GM21786 (cell line): ENCODE measurements around the gene ARMH3.
"Not testable (repeated sequence)": the region's sequence is repeated elsewhere in the genome, so short reads cannot be mapped to it uniquely, and the experiment has no call there.

Experiments
- ATAC-seq: cut with Tn5 transposase; IDR thresholded peaks from one replicate; pipeline ENCODE4 v1.9.1; 2021; ENCODE audit not compliant: unreplicated experiment

The ARMH3 gene

DNA sequence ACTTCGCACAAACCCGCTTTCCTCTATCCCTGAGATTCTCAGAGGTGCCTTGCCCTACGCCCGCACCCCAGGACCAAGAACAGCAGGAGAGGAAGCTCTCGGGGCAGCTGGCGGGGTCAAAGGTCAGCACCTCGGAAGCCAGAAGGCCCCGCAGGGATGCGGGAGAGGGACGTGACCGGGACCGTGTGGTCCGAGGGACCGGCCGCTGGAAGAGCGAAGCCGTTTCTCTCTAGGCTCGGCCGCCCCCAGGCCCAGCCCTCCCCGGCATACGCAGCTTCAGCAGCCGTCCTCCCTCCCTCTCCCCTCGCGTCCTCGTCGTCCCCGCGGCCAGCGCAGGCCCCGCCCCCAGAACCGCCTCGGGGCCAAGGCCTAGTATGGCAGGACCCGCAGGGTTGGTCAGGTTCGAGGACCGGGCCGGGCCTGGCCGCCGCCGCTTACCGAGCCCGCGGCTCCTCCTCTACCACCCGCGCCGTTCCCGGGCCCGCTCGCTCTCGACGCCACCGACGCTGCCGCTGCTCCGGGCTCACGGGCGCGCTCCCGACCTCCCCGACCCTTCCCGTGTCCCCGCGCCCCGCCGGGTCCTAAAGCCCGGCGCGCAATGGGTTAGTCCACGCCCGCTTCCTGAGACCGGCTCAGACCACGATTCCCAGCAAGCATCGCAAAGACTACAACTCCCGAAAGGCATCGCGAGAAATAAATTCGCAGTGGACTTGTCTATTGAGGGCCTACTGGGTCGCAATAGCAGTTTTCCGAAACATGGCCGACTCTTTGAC lies at the start of gene ARMH3:
TSS of gene ARMH3 (minus strand) at position 527 of the 773 bp plus-strand sequence. CDS start 16,059 bp downstream, outside the sequence.
- peak; percentile 97 for ATAC-seq

GRCh38 chr10:102102421-102102820 lies 46.4 kb upstream of the ARMH3 start:
- ATAC-seq, result no peak

GRCh38 chr10:102101152-102101551 lies 45.2 kb upstream of the ARMH3 start:
- ATAC-seq, result no peak

- ATAC-seq, result no peak
Observed at GRCh38 chr10:102096449-102096848, 40.5 kb upstream of the ARMH3 start.

GRCh38 chr10:102090772-102091171 lies 34.8 kb upstream of the ARMH3 start:
- ATAC-seq, result no peak

DNA sequence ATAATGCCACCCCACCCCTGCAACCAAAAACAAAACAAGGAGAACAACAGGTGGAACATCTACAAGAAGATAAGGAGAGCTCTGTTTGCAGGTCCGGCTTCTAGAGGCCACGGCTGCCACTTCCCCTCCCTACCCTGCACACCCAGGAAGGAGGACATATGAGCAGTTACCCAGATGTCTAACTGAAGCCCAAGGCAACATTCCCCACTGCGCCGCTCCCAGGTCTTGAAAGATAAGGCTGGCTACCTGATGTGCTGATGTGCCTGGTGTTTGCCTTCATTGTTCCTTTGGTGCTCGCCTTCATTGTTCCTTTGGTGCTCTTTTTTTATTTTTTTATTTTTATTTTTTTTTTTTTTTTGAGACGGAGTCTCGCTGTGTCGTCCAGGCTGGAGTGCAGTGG lies 30.2 kb upstream of the ARMH3 start:
- ATAC-seq, result no peak

DNA sequence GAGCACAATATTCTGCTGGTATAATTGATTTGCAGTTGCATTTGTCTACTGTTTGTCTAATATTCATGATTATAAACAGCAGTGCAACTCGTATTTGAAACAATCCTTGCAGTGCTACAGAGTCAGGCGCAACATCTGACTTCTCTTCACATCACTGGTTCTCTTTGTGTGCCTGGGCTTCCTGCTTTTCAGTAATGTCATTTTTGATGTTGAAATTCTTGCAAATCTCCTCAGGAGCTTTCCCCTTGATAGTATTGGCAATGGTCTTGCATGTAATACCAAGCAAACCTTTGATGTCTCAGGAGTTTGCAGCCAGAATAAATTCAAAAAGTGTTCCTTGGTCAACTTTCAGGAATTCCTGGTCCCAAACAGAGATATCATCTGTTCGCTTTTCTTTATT lies 29.4 kb upstream of the ARMH3 start:
- ATAC-seq, result no peak

GRCh38 chr10:102083541-102083940 lies 27.6 kb upstream of the ARMH3 start:
- no peak for ATAC-seq

DNA sequence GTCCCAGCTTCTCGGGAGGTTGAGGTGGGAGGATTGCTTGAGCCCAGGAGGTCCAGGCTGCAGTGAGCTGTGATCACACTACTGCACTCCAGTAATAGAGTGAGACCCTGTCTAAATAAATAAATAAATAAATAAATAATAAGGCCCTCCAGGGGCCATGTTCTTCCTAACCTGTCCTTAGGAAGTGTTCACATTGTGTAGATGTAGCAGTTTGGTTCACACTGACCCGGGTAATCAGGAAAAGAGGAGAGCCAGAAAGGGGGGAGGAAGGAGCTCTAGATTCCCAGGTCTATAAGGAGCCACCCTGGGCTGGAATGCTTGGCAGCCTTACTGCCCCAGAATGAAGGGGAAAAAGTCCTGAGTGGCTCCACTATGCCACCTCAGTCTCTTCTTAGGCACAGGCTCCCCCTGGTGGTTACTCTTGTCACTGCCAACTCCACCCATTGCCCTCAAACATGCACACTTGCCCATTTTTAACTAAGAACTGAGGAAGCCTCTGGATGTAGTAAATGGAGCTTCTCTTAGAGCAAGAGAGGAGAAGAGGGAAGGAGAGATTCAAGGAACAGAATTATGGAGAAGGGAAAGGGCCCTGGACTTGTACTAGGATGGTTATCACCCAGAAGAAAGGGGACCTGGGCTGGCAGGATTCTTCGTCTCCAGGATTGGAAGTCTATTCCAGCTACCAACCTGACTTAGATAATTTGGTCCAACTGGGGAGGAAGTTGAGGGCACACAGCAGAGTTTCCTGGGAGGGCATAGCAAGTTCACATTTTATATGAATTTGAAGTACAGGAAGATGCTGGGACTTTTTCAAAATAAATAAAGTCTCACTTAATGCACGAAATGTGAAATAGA lies 16.9 kb upstream of the ARMH3 start:
- no peak for ATAC-seq

DNA sequence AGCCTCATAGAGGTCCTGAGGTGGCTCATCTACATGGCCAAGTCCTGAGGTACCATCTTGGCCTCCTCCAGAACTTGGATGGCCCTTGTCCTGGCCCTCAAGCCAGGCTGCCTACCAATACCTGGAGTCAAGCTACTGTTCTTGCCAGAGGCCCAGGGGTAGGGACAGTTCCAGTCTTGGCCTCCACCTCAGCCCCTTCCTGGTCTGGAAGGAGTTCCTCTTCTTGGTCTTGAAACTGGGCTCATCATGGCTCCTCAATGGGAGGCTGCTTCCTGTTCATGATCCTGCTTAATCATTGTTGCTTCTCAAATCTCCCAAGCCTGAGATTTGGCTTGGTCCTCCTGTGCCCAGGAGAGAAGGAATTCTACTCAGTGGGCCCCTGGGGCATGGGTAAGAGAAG lies 13.1 kb upstream of the ARMH3 start:
- ATAC-seq, result no peak

GRCh38 chr10:102068216-102068615 lies 12.2 kb upstream of the ARMH3 start:
- ATAC-seq, result no peak

DNA sequence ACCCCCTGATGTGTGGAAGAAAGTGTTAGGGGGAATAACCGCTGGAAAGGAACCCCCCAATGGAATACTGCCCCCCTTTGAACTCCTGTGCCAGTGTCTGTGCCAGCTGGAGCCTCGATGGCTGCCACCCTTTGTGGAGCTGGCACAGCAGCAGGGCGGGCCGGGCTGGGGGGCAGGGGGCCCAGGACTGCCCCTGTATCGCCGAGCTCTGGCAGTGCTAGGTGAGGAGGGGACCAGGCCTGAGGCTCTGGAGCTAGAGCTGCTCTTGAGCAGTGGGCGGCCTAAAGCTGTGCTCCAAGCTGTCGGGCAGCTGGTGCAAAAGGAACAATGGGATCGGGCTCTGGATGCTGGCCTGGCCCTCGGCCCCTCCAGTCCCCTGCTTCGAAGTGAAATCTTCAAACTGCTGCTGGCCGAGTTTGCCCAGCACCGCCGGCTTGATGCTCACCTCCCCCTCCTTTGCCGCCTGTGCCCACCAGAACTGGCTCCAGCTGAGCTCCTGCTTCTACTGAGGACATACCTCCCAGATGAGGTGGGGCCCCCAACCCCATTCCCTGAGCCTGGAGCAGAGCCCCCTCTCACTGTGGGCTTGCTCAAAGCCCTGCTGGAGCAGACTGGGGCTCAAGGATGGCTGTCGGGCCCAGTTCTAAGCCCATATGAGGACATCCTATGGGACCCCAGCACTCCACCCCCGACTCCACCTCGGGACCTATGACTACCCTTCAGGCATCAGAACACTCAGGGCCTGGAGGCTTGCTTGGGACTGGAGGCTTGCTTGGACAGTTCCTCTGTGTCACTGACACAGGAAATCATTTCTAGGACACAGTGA lies 11.3 kb upstream of the ARMH3 start:
- ATAC-seq, result no peak

- ATAC-seq, result no peak
Observed at GRCh38 chr10:102066399-102067088, 10.6 kb upstream of the ARMH3 start.

GRCh38 chr10:102065561-102066398 lies 9.8 kb upstream of the ARMH3 start:
- peak; percentile 6 for ATAC-seq

GRCh38 chr10:102064868-102065560 lies 9.0 kb upstream of the ARMH3 start, which contains the start of gene HPS6:
Gene HPS6, plus strand, starts transcription at chr10:102065349. Its CDS starts 126 bp downstream, at chr10:102065475.
- ATAC-seq, result peak; percentile 93

DNA sequence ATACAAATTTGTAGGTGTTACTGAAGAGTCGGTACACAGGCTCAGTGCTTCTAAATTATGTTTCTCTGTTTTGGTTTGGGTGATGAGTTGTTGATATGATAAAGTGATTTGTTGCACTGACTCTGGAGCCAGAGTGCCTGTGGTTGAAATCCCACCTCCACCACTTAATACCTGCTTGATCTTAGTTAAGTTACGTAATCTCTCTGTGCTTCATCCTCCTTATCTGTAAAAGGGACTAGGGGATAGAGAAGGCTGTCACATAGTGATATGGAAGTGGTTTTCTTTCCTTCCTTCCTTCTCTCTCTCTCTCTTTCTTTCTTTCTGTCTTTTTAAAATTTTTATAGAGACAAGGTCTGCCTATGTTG lies 8.5 kb upstream of the ARMH3 start:
- ATAC-seq, result no peak

GRCh38 chr10:102059987-102060386 lies 4.0 kb upstream of the ARMH3 start:
- ATAC-seq, result no peak

- not testable (repeated sequence) for ATAC-seq
Observed at GRCh38 chr10:102054881-102055646, 909 bp downstream of the ARMH3 start.
